ENCODE results near the gene C11orf52.

C11orf52 gene

DNA sequence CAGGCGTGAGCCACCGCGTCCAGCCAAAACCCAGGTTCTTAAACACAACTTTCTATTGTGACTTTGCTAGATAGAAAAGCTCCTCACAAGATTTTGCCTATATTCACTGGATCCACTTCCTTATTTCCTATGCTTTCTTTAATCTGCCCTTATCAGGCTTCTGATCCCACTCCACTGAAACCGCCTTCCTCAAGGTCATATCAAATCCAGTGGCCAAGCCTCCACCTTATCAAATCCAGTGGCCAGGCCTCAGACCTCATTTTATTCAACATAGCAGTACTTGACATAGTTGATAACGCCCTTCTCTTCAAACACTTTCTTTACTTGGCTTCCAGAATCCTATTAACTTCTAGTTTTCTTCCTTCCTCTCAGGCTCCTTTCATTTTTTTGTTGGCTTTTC, 48.0 kb downstream of the C11orf52 start:
- TF ChIP-seq TAF1 (IDR thresholded peaks at IDR 0.05; ENCODE audit: low read depth, low read length), result no peak
- FAIRE-seq, result no peak
- DNase-seq (ENCODE audit: insufficient read length, low spot score), result no peak

DNA sequence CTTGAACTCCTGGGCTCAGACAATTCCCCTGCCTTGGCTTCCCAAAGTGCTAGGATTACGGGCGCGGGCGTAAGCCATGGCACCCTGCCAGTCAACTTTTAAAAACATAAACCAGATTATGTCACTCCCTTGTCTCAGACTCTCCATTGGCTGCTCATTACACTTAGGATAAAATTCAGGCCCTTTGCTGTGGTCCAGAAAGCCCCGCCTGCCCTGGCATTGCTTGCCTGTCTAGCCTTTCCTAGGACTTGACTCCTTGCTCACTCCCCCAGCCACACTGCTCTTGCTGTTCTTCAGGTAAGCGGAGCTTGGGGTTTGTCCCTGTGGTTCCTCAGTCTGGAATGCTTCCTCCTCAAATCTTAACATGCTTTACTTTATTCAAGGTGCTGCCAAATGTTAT, 48.9 kb downstream of the C11orf52 start:
- TF ChIP-seq POLR2A (IDR thresholded peaks at IDR 0.05; ENCODE audit: low read depth, low read length), result no peak
- no peak for TF ChIP-seq POLR2AphosphoS5 (IDR thresholded peaks at IDR 0.05; ENCODE audit: low read depth, low read length)
- no peak for TF ChIP-seq POU2F2 (IDR thresholded peaks at IDR 0.05; ENCODE audit: low read depth, low read length)
- no peak for TF ChIP-seq PAX5 (IDR thresholded peaks at IDR 0.05; ENCODE audit: insufficient read depth, low read length, severe bottlenecking)
- TF ChIP-seq TAF1 (IDR thresholded peaks at IDR 0.05; ENCODE audit: low read depth, low read length), result no peak
- no peak for TF ChIP-seq SPI1 (IDR thresholded peaks at IDR 0.05; ENCODE audit: low read depth, low read length)
- DNase-seq (ENCODE audit: insufficient read length, low spot score), result no peak
- FAIRE-seq, result no peak

DNA sequence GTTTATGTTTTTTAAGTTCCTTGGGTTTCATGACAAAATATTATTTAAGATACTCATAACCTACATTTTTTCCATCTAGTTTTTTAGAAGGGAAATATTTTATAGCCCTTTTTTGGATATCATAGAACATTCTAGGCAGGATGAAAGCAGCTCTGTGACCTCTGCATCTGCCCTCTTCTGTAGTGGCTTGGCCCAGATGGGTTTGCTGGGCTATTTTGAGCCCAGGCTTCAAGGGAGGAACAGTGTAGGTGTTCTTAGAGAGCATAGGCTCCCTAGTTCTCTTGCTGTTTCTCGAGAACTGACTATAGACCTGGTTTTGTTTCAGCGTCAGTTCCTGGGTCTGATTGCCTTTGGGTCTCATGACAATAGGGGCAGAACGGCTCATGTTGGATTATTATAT, 50.6 kb downstream of the C11orf52 start:
- FAIRE-seq (no peak), DNase-seq (ENCODE audit: insufficient read length, low spot score) (no peak)
- no peak for TF ChIP-seq TAF1 (IDR thresholded peaks at IDR 0.05; ENCODE audit: low read depth, low read length)
- TF ChIP-seq POLR2A (IDR thresholded peaks at IDR 0.05; ENCODE audit: low read depth, low read length), result no peak
- no peak for TF ChIP-seq SPI1 (IDR thresholded peaks at IDR 0.05; ENCODE audit: low read depth, low read length)
- no peak for TF ChIP-seq POU2F2 (IDR thresholded peaks at IDR 0.05; ENCODE audit: low read depth, low read length)
- TF ChIP-seq PAX5 (IDR thresholded peaks at IDR 0.05; ENCODE audit: insufficient read depth, low read length, severe bottlenecking), result no peak
- no peak for TF ChIP-seq POLR2AphosphoS5 (IDR thresholded peaks at IDR 0.05; ENCODE audit: low read depth, low read length)

DNA sequence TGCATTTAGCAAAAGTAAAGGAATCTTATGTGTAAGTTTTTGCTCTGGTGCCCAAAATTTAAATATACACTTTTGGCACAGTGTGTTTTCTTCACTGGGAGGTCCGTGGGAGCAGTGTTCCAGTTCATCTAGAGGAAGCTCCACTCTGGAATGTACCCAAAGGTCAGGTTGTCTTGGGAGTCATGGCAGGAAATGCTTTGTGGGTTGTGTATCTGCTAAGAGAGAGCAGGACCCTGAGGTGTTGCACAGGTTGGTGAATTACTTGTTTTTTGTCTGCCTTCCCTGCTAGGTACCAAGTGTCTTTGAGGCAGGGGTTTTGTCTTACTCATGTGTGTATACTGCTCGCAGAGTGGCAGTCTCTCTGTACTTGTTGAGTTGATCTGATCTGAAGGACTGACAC, 55.7 kb downstream of the C11orf52 start:
- DNase-seq (ENCODE audit: insufficient read length, low spot score) (no peak), FAIRE-seq (no peak)
- no peak for TF ChIP-seq SPI1 (IDR thresholded peaks at IDR 0.05; ENCODE audit: low read depth, low read length)
- no peak for TF ChIP-seq POLR2AphosphoS5 (IDR thresholded peaks at IDR 0.05; ENCODE audit: low read depth, low read length)
- TF ChIP-seq POLR2A (IDR thresholded peaks at IDR 0.05; ENCODE audit: low read depth, low read length), result no peak
- no peak for TF ChIP-seq POU2F2 (IDR thresholded peaks at IDR 0.05; ENCODE audit: low read depth, low read length)
- no peak for TF ChIP-seq PAX5 (IDR thresholded peaks at IDR 0.05; ENCODE audit: insufficient read depth, low read length, severe bottlenecking)
- TF ChIP-seq TAF1 (IDR thresholded peaks at IDR 0.05; ENCODE audit: low read depth, low read length), result no peak

DNA sequence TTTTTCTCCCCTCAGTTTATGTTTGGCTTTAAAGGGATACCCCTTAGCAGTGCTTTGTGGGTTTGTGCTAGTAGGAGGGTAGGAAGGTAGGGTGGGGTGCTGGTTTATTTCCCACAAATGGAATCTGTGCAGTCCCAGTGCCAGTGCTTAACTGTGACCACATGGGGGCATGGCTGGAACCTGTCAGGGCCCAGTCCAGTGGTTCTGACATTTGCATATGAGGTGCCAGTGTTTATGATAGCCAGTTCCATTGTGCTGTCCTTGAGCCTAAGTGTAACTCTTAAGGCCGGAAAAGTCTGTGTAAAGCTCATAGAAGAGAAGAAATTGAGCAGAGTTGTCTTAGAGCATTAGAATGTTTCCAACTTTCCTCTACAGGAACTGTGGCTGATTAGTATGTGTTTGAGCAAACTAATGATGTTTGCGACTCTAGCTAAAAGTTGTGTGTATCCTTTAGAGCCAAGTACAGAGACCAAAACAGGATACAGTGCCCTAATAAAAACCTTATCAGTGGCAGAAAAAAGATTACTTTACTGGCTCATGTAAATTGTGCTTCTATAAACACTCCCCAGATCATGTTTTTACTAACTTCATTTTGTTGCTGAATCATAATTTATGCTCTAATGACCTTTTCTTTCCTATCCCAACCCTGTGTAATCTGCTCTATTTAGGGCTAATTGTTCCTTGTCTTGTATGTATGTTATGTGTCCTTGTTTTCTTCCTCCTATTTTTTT, 56.5 kb downstream of the C11orf52 start:
- FAIRE-seq (peak; percentile 16), DNase-seq (ENCODE audit: insufficient read length, low spot score) (no peak)
- no peak for TF ChIP-seq PAX5 (IDR thresholded peaks at IDR 0.05; ENCODE audit: insufficient read depth, low read length, severe bottlenecking)

DNA sequence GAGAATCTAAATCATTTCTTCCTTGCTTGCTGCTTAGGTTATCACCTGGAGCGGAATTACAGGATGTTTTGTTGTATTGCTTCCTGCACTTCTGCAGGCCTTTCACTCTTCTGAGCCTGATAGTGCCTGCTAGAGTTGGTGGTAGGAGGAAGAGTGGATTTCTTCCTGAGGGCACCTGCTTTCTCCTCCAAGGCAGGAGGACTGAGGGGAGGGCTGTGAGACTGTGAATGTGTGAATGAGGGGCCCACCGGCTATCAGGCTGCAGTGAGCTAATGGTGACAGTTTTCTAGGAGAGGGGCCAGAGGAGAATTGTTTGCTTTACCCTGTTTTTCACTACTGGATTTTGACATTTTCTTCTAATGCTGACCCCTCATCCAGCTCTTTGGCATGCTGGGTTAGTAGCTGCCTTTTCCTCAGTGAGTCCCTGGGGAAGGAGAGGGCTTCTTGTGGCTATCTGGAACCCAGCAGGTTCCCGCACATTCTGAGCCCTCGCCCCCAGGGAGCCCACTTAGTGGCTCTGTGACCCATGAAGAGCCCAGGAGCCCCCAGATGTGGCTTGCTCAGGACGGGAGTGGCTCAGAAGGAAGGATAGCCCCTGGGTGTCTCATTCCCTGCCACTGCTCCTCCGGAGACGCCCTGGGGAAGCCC, 57.5 kb downstream of the C11orf52 start:
- no peak for FAIRE-seq
- DNase-seq (ENCODE audit: insufficient read length, low spot score), result no peak
- TF ChIP-seq TAF1 (IDR thresholded peaks at IDR 0.05; ENCODE audit: low read depth, low read length), result no peak
- no peak for TF ChIP-seq POU2F2 (IDR thresholded peaks at IDR 0.05; ENCODE audit: low read depth, low read length)
- TF ChIP-seq POLR2AphosphoS5 (IDR thresholded peaks at IDR 0.05; ENCODE audit: low read depth, low read length), result no peak
- TF ChIP-seq POLR2A (IDR thresholded peaks at IDR 0.05; ENCODE audit: low read depth, low read length), result no peak
- no peak for TF ChIP-seq SPI1 (IDR thresholded peaks at IDR 0.05; ENCODE audit: low read depth, low read length)
- no peak for TF ChIP-seq PAX5 (IDR thresholded peaks at IDR 0.05; ENCODE audit: insufficient read depth, low read length, severe bottlenecking)
